Panc1 (cell line): Measurements from ENCODE around the gene NUAK2. TPM values are rescaled to one million over a fixed set of nuclear protein-coding genes. Genes with fewer than 3 reads are reported as not detected.
A peak's percentile ranks its signal among the peaks of the same experiment; 100 is the strongest.

Source experiments
- ATAC-seq: fragments of 200-7000 bp; cut with Tn5 transposase; 2 replicates; pipeline ENCODE4 v1.9.1; 2020; ENCODE audit warnings: mild to moderate bottlenecking, moderate library complexity
- BruUV-seq: library from RNA; stranded (reverse); fragments of 400-500 nt; replicated peaks from 2 replicates; lab custom pipeline; 2021; lab: Mats Ljungman, UMichigan
- CTCF ChIA-PET: fragments of 300-600 bp; sonication (Branson Sonifier 250); formaldehyde crosslinking; loops from one replicate; lab custom pipeline; 2022; ENCODE audit warnings: antibody characterized with exemption; lab: Charles Lee
- POLR2A ChIA-PET: fragments of 300-600 bp; sonication (Branson Sonifier 250); formaldehyde crosslinking; loops from one replicate; lab custom pipeline; 2022; ENCODE audit warnings: antibody characterized with exemption; lab: Charles Lee
- DNase-seq: peaks from one replicate; pipeline ENCODE4 v3.0.0-alpha.2; 2010; ENCODE audit warnings: low read depth, low spot score
- H3K27ac ChIP-seq: 2 replicates; pipeline ENCODE4 v1.5.1; 2011; ENCODE audit warnings: mild to moderate bottlenecking, low read length, inconsistent platforms
- H3K27me3 ChIP-seq: fragments of 200-500 bp; sonication (Bioruptor generic); 2 replicates; pipeline ENCODE4 v1.6.0; 2014; ENCODE audit warnings: low read length, inconsistent platforms; ENCODE audit not compliant: control insufficient read depth, insufficient read depth
- H3K36me3 ChIP-seq: fragments of 200-500 bp; sonication (Bioruptor generic); 2 replicates; pipeline ENCODE4 v1.5.1; 2014; ENCODE audit warnings: inconsistent platforms, mild to moderate bottlenecking, low read length, moderate library complexity; ENCODE audit not compliant: control insufficient read depth, insufficient read depth
- H3K4me1 ChIP-seq: 2 replicates; pipeline ENCODE4 v1.5.1; 2011; ENCODE audit warnings: inconsistent platforms, mild to moderate bottlenecking, low read length, moderate library complexity; ENCODE audit not compliant: control insufficient read depth, insufficient read depth
- H3K4me3 ChIP-seq, 2 experiments: 2 replicates each; pipeline ENCODE4 v1.5.1; 2011 to 2012; ENCODE audit warnings: low read depth in 2 of 2, low read length in 2 of 2, mild to moderate bottlenecking in 2 of 2, inconsistent platforms in 1 of 2, moderate library complexity in 1 of 2
- H3K9me3 ChIP-seq: fragments of 200-500 bp; sonication (Bioruptor generic); 2 replicates; pipeline ENCODE4 v1.5.1; 2014; ENCODE audit warnings: low read depth, mild to moderate bottlenecking, inconsistent platforms, low read length, moderate library complexity; ENCODE audit not compliant: control insufficient read depth, insufficient read depth
- POLR2AphosphoS5 ChIP-seq: IDR thresholded peaks from 2 replicates; pipeline ENCODE4 v1.6.1; 2012; ENCODE audit warnings: mild to moderate bottlenecking, low read depth, low read length, moderate library complexity
- SIN3A ChIP-seq: IDR thresholded peaks from 2 replicates; pipeline ENCODE4 v1.6.1; 2012; ENCODE audit warnings: low read depth, mild to moderate bottlenecking, low read length, moderate library complexity, borderline replicate concordance; ENCODE audit not compliant: insufficient read depth
- TCF7L2 ChIP-seq: IDR thresholded peaks from 2 replicates; pipeline ENCODE4 v1.6.1; 2011; ENCODE audit warnings: mild to moderate bottlenecking, low read depth, low read length, inconsistent platforms
- in situ Hi-C: cut with HindIII; loops from 2 replicates; pipeline ENCODE4 v1.10.0; 2016; ENCODE audit warnings: low sequenced_read_pairs, low pct_unique_long_range_greater_than_20kb
- intact Hi-C: fragments of 100-400 bp; cut with micrococcal nuclease; formaldehyde crosslinking; loops from one replicate; pipeline ENCODE4 v1.10.0; 2022; ENCODE audit not compliant: unreplicated experiment
- total RNA-seq: library from RNA; stranded (reverse); gene quantifications from one replicate; pipeline ENCODE4 v1.2.1, GENCODE V29; 2021; ENCODE audit not compliant: unreplicated experiment
- TF ChIP-seq, protein P1 (sequence below), 2 experiments: IDR thresholded peaks; 2 replicates each; pipeline ENCODE4 v1.6.1; 2011 to 2012; ENCODE audit warnings: low read depth in 2 of 2, control low read depth in 1 of 2, low read length in 1 of 2, mild to moderate bottlenecking in 1 of 2, moderate library complexity in 1 of 2; ENCODE audit not compliant: insufficient read depth in 1 of 2
- TF ChIP-seq, protein P2 (sequence below): fragments of 450-650 bp; IDR thresholded peaks from 2 replicates; pipeline ENCODE4 v1.5.1; 2017; ENCODE audit warnings: mild to moderate bottlenecking

NUAK2 gene
- total RNA-seq, 1 experiment from 2014 or later, result 17.4 TPM

DNA sequence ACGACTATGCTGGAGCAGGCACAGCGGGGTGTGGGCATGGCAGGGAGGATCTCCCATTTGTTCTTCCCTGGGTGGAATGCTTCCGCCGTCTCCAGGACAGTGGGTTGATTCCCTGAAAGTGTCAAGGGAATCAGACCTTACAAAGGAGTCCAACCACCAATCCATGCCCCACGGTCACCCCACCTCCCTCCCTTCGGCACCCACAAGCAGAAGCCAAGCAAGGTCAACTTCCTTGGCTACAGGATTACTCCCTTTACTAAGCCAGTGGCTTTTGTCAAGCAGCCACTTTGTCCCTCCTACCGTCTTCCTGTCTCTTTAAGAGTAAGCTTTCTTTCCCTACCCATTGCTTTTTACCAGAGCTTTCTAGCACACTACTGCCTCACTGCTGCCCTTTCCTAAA, 15.9 kb upstream of the NUAK2 start:
- TF ChIP-seq, protein P1, sequence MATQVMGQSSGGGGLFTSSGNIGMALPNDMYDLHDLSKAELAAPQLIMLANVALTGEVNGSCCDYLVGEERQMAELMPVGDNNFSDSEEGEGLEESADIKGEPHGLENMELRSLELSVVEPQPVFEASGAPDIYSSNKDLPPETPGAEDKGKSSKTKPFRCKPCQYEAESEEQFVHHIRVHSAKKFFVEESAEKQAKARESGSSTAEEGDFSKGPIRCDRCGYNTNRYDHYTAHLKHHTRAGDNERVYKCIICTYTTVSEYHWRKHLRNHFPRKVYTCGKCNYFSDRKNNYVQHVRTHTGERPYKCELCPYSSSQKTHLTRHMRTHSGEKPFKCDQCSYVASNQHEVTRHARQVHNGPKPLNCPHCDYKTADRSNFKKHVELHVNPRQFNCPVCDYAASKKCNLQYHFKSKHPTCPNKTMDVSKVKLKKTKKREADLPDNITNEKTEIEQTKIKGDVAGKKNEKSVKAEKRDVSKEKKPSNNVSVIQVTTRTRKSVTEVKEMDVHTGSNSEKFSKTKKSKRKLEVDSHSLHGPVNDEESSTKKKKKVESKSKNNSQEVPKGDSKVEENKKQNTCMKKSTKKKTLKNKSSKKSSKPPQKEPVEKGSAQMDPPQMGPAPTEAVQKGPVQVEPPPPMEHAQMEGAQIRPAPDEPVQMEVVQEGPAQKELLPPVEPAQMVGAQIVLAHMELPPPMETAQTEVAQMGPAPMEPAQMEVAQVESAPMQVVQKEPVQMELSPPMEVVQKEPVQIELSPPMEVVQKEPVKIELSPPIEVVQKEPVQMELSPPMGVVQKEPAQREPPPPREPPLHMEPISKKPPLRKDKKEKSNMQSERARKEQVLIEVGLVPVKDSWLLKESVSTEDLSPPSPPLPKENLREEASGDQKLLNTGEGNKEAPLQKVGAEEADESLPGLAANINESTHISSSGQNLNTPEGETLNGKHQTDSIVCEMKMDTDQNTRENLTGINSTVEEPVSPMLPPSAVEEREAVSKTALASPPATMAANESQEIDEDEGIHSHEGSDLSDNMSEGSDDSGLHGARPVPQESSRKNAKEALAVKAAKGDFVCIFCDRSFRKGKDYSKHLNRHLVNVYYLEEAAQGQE (IDR thresholded peaks at IDR 0.05; ENCODE audit: insufficient read depth in 1 of 2, low read depth in 2 of 2, low read length in 1 of 2), result no peak
- TF ChIP-seq, protein P2, sequence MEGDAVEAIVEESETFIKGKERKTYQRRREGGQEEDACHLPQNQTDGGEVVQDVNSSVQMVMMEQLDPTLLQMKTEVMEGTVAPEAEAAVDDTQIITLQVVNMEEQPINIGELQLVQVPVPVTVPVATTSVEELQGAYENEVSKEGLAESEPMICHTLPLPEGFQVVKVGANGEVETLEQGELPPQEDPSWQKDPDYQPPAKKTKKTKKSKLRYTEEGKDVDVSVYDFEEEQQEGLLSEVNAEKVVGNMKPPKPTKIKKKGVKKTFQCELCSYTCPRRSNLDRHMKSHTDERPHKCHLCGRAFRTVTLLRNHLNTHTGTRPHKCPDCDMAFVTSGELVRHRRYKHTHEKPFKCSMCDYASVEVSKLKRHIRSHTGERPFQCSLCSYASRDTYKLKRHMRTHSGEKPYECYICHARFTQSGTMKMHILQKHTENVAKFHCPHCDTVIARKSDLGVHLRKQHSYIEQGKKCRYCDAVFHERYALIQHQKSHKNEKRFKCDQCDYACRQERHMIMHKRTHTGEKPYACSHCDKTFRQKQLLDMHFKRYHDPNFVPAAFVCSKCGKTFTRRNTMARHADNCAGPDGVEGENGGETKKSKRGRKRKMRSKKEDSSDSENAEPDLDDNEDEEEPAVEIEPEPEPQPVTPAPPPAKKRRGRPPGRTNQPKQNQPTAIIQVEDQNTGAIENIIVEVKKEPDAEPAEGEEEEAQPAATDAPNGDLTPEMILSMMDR, result no peak
- no peak for TF ChIP-seq POLR2AphosphoS5
- no peak for TF ChIP-seq SIN3A
- TF ChIP-seq TCF7L2, result no peak
- ATAC-seq, result no peak
- no peak for DNase-seq
- no peak overlapping the region for H3K4me3 ChIP-seq
- no peak overlapping the region for H3K27ac ChIP-seq
- H3K9me3 ChIP-seq, result no peaks in the 10 kb centered on the region
- intact Hi-C loops (no loop called here), in situ Hi-C loops (no loop called here)
- ChIA-PET CTCF (interaction anchor here (0.6 to 3.7 kb wide), 3 partner anchors 16 to 187 kb away, joined by 3 to 21 read pairs (median 3); no protein-coding TSS in a partner anchor), POLR2A (no interaction called here)
- BruUV-seq, result no TSS peak
- H3K36me3 ChIP-seq, result no peaks in the 10 kb centered on the region
- H3K27me3 ChIP-seq, result no peaks in the 10 kb centered on the region
- H3K4me1 ChIP-seq, result 0 out of 2 replicates have a peak, but pooled peaks cover 3% of the 10 kb centered on the region

DNA sequence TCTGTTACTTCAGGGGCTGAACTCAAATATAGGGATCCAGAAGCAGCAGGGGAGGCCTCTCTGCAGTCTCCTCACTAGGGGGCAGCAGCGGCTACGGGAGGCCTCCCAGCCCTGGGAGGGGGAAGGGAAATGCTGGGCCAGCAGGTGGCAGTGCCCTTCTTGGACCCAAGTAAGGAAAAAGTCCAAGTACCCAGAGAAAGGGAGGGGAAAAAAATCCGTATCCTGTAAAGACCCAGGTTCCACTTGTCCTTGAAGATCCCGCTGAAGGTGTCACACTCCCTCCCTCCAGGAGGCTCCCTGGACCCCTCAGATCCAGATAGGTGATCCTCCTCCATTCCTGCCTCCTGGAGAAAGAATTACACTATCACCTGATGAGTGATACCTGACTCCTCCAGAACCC, 14.1 kb upstream of the NUAK2 start:
- BruUV-seq, result no TSS peak
- DNase-seq (no peak), ATAC-seq (peak; percentile 94)
- intact Hi-C loops, result no loop called here
- Histone ChIP-seq H3K27ac (no peak overlapping the region), H3K4me3 (no peak overlapping the region), H3K36me3 (no peaks in the 10 kb centered on the region), H3K9me3 (no peaks in the 10 kb centered on the region), H3K4me1 (0 out of 2 replicates have a peak, but pooled peaks cover 3% of the 10 kb centered on the region), H3K27me3 (no peaks in the 10 kb centered on the region)
- ChIA-PET POLR2A (no interaction called here), CTCF (interaction anchor here (0.6 to 3.7 kb wide), 12 partner anchors 12 to 681 kb away, joined by 3 to 21 read pairs (median 3); no protein-coding TSS in a partner anchor)
- in situ Hi-C loops, result no loop called here
- TF ChIP-seq, protein P2, result peak; percentile 99
- TF ChIP-seq TCF7L2, result no peak
